ENCODE data around the gene VAC14.

Gene VAC14

GRCh38 chr16:70749681-70750601, 51.0 kb downstream of the VAC14 start:
- H3K9me3 ChIP-seq, result no peaks in the 10 kb centered on the region
- H3K4me1 ChIP-seq, result peaks cover 4% of the 10 kb centered on the region
- H3K27me3 ChIP-seq, result no peaks in the 10 kb centered on the region
- no peak for DNase-seq
- no peaks in the 10 kb centered on the region for H3K36me3 ChIP-seq
- no peak overlapping the region for H3K4me3 ChIP-seq (ENCODE audit: low read depth, low read length)
- TF ChIP-seq CTCF (IDR thresholded peaks at IDR 0.05; ENCODE audit: low read depth, low read length), result no peak

- Histone ChIP-seq H3K4me3 (ENCODE audit: low read depth, low read length) (no peak overlapping the region), H3K9me3 (no peaks in the 10 kb centered on the region), H3K27me3 (no peaks in the 10 kb centered on the region), H3K36me3 (no peaks in the 10 kb centered on the region), H3K4me1 (peaks cover 4% of the 10 kb centered on the region)
- TF ChIP-seq CTCF (IDR thresholded peaks at IDR 0.05; ENCODE audit: low read depth, low read length), result no peak
- DNase-seq, result no peak
Observed at GRCh38 chr16:70749006-70749678, 51.8 kb downstream of the VAC14 start.

- Histone ChIP-seq H3K27me3 (no peaks in the 10 kb centered on the region), H3K4me1 (peaks cover 4% of the 10 kb centered on the region), H3K36me3 (peaks cover 9% of the 10 kb centered on the region), H3K9me3 (no peaks in the 10 kb centered on the region), H3K4me3 (ENCODE audit: low read depth, low read length) (no peak overlapping the region)
- no peak for TF ChIP-seq CTCF (IDR thresholded peaks at IDR 0.05; ENCODE audit: low read depth, low read length)
- DNase-seq, result no peak
Observed at GRCh38 chr16:70747703-70748631, 53.0 kb downstream of the VAC14 start.

- TF ChIP-seq CTCF (IDR thresholded peaks at IDR 0.05; ENCODE audit: low read depth, low read length), result no peak
- DNase-seq, result no peak
- Histone ChIP-seq H3K36me3 (peaks cover 13% of the 10 kb centered on the region), H3K4me3 (ENCODE audit: low read depth, low read length) (no peak overlapping the region), H3K9me3 (no peaks in the 10 kb centered on the region), H3K4me1 (peaks cover 4% of the 10 kb centered on the region), H3K27me3 (no peaks in the 10 kb centered on the region)
Observed at GRCh38 chr16:70746708-70747424, 54.1 kb downstream of the VAC14 start.

- no peak for TF ChIP-seq CTCF (IDR thresholded peaks at IDR 0.05; ENCODE audit: low read depth, low read length)
- Histone ChIP-seq H3K36me3 (peaks cover 18% of the 10 kb centered on the region), H3K4me3 (ENCODE audit: low read depth, low read length) (no peak overlapping the region), H3K27me3 (no peaks in the 10 kb centered on the region), H3K9me3 (no peaks in the 10 kb centered on the region), H3K4me1 (peaks cover 4% of the 10 kb centered on the region)
- DNase-seq, result no peak
Observed at GRCh38 chr16:70746040-70746707, 54.8 kb downstream of the VAC14 start.

All from BE2C (cell line).